Endothelial cell (in vitro differentiated cells): ENCODE measurements around the gene PSKH1. TPM values are rescaled to one million over a fixed set of nuclear protein-coding genes. Genes with fewer than 3 reads are reported as not detected.

Source experiments
- DNase-seq: peaks from one replicate; pipeline ENCODE4 v3.0.0; 2021; ENCODE audit warnings: low spot score
- H3K27ac Mint-ChIP-seq: one replicate; pipeline ENCODE4 v1.8.0; 2021; ENCODE audit warnings: mixed read lengths, inconsistent platforms; ENCODE audit not compliant: unreplicated experiment
- H3K27me3 Mint-ChIP-seq: one replicate; pipeline ENCODE4 v1.8.0; 2021; ENCODE audit warnings: mild to moderate bottlenecking, moderate library complexity, mixed read lengths, inconsistent platforms; ENCODE audit not compliant: unreplicated experiment
- H3K36me3 Mint-ChIP-seq: one replicate; pipeline ENCODE4 v1.8.0; 2021; ENCODE audit warnings: mild to moderate bottlenecking, low read depth, mixed read lengths, inconsistent platforms; ENCODE audit not compliant: unreplicated experiment
- H3K4me1 Mint-ChIP-seq: one replicate; pipeline ENCODE4 v1.8.0; 2021; ENCODE audit warnings: mild to moderate bottlenecking, mixed read lengths, inconsistent platforms; ENCODE audit not compliant: unreplicated experiment
- H3K4me3 Mint-ChIP-seq: one replicate; pipeline ENCODE4 v1.8.0; 2021; ENCODE audit warnings: mild to moderate bottlenecking, mixed read lengths, inconsistent platforms; ENCODE audit not compliant: unreplicated experiment
- H3K9me3 Mint-ChIP-seq: one replicate; pipeline ENCODE4 v1.8.0; 2021; ENCODE audit warnings: mixed read lengths, inconsistent platforms; ENCODE audit not compliant: unreplicated experiment
- total RNA-seq: library from RNA; stranded (reverse); fragmentation: NEBNext Ultra II Directional; extraction: Animal tissue kit (Norgen Biotek cat#: 25700); gene quantifications from one replicate; pipeline ENCODE4 v1.2.1, GENCODE V29; 2021; ENCODE audit not compliant: unreplicated experiment
- TF ChIP-seq, protein P1 (sequence below): fragments of 200-600 bp; sonication (generic); IDR thresholded peaks from one replicate; pipeline ENCODE4 v1.5.0; 2021; ENCODE audit warnings: antibody characterized with exemption; ENCODE audit not compliant: unreplicated experiment

The PSKH1 gene
- total RNA-seq, 1 donor from 2014 or later: 47.5 TPM

DNA sequence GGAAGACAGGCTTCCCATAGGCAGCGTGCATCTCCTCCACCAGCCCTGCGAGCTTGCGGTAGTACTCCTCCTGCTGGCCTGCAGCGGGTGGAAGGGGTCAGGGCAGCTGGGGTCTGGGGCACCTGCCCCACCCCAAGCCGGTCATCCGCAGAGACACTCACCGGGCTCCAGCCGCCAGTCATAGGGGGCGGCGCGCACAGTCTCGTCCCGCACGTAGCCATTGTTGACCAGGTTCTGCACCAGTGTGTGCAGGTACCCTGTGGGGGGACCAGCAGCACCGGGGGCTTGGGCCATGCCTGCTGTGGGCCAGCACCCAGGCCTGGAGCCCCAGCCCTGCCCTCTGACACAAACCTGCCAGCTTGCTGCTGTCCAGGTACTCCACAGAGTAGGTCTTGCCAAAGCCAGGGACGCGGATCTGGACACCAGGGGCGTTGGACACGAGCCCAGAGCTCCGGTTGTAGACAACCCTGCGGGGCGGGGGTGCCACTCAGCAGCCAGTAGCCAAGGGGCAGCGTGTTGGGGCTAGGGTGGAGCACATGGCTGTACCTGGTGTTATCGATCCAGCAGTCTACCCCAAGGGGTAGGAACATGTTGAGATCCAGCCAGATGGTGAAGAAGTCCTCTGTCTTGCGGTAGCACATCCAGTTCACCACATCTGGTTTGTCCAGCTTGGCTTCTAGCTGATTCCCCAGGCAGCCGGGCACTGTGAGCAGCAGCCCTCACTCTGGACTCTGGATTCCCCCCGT is 49.6 kb downstream of the PSKH1 start:
- Mint-ChIP-seq H3K4me1 (no peaks in the 10 kb centered on the region), H3K9me3 (no peaks in the 10 kb centered on the region), H3K27ac (no peak overlapping the region), H3K4me3 (no peak overlapping the region), H3K27me3 (peaks cover 4% of the 10 kb centered on the region), H3K36me3 (no peaks in the 10 kb centered on the region)
- TF ChIP-seq, protein P1, sequence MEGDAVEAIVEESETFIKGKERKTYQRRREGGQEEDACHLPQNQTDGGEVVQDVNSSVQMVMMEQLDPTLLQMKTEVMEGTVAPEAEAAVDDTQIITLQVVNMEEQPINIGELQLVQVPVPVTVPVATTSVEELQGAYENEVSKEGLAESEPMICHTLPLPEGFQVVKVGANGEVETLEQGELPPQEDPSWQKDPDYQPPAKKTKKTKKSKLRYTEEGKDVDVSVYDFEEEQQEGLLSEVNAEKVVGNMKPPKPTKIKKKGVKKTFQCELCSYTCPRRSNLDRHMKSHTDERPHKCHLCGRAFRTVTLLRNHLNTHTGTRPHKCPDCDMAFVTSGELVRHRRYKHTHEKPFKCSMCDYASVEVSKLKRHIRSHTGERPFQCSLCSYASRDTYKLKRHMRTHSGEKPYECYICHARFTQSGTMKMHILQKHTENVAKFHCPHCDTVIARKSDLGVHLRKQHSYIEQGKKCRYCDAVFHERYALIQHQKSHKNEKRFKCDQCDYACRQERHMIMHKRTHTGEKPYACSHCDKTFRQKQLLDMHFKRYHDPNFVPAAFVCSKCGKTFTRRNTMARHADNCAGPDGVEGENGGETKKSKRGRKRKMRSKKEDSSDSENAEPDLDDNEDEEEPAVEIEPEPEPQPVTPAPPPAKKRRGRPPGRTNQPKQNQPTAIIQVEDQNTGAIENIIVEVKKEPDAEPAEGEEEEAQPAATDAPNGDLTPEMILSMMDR: no peak
- DNase-seq: no peak

DNA sequence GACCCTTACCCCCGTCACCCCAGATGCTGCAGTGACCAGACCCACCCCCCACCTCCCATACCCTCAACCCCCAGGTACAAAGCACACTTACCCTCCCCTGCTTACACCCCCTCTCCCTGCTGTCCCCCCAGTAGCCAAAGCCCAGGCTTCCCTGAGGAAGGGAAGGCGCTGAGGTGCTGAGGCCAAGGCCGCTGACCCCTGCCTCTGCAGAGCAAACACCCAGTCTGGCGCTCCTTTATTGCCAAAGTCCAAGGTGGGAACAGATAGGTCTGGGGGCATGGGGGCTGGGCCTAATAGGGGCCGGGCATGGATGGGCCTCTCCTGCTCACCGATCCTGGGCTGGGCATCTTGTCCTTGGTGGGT is 50.2 kb downstream of the PSKH1 start:
- H3K27me3 Mint-ChIP-seq: peaks cover 4% of the 10 kb centered on the region
- DNase-seq: no peak

DNA sequence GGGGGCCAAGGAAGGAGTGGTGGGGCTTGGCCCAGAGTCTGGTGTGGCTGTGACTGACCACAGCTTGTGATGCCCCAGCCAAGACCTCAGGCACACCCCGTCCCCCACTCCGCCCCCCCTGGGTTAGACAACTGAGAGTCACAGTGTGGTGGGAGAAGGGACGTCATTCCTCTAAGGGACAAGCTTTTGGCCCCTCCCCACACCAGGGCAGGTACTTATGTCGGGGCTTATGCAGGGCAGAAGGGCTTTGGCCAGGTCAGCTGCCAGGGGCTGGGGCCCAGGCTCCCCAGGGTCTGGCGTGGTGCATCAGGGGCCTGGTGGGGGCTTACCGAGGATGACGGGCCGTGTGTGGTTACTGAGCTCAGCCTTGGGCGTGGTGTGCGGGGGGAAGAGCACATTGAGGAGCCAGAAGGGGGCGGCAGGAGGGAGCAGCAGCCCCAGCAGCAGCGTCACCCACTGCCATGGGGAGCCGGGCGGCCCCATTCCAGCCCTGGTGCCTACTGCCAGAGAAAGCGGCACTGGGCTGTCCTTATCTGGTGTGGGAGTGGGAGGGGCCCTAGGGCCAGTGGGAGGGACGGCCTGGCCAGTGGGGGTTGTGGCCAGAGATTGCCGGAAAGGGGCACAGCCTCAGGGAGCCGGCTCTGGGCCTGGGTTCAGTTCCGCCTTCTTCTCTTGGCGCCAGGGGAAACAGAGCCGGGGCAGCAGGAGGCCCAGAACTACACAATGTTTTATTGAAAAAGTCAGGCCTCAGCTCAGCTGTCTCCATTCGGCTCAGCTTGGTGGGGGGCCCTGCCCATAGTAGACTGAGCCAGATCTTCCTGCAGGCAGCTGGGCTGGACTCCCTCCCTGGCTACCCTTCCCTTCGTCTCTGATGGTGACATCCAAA is 50.8 kb downstream of the PSKH1 start, which contains the start of gene LCAT:
LCAT (minus strand) TSS at position 502 of the 886 bp plus-strand sequence; CDS start at position 483, 19 bp downstream.
- H3K4me3 Mint-ChIP-seq: no peak within 1 kb of the TSS
- H3K36me3 Mint-ChIP-seq: peaks cover 4% of the 10 kb centered on the region
- H3K4me1 Mint-ChIP-seq: no peaks in the 10 kb centered on the region
- no peak within 1 kb of the TSS for H3K27ac Mint-ChIP-seq
- peaks cover 4% of the 10 kb centered on the region for H3K27me3 Mint-ChIP-seq
- DNase-seq: no peak
- TF ChIP-seq, protein P1: no peak
- no peaks in the 10 kb centered on the region for H3K9me3 Mint-ChIP-seq

More for the DNA sequence above, 50.2 kb downstream of the PSKH1 start:
- Mint-ChIP-seq H3K9me3 (no peaks in the 10 kb centered on the region), H3K27ac (no peak overlapping the region), H3K4me1 (no peaks in the 10 kb centered on the region), H3K36me3 (peaks cover 3% of the 10 kb centered on the region), H3K4me3 (no peak overlapping the region)
- TF ChIP-seq, protein P1: no peak

DNA sequence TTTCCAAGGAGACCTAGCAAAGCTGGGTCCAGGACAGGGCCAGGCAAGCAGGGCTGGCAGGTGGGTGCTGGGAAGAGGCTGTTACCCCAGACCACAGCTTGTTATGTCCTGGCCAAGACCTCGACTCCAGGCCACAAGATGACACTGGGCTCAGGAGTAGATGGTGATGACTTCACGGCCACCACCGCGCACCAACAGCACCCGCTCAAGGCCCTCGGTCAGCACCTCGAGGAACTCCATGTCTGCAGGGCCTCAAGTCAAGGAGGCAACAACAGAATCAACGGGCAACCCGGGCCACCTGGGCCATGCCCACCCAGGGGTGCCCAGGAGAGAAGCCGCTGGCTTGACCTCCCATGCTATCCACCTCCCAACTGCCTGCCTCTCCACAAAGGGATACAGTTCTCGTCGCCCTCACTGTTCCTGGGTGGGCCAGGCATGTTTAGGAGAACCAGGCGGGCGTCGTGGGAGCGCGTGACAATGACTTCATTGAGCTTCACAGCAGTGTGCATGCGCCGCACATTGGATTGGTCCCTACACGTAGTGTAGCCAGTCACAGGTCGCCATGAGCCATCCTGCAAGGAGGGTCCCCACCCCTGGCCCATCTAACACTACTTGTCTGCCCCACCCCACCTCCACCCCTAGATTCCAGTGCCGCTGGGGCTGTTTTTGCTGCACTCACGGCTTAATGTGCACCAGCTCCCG is 51.8 kb downstream of the PSKH1 start:
- H3K36me3 Mint-ChIP-seq: peaks cover 4% of the 10 kb centered on the region
- H3K4me3 Mint-ChIP-seq: no peak overlapping the region
- H3K27ac Mint-ChIP-seq: no peak overlapping the region
- H3K4me1 Mint-ChIP-seq: no peaks in the 10 kb centered on the region
- DNase-seq: no peak
- TF ChIP-seq, protein P1: no peak
- no peaks in the 10 kb centered on the region for H3K9me3 Mint-ChIP-seq
- H3K27me3 Mint-ChIP-seq: peaks cover 4% of the 10 kb centered on the region
